GM21447 (cell line): Measurements from ENCODE around the gene EEF1AKMT4.

ENCODE experiments used
- ATAC-seq: cut with Tn5 transposase; IDR thresholded peaks from one replicate; pipeline ENCODE4 v1.9.1; 2021; ENCODE audit not compliant: unreplicated experiment

The EEF1AKMT4 gene

GRCh38 chr3:184249412-184250166, at the start of gene EEF1AKMT4:
Gene EEF1AKMT4, plus strand, starts transcription at chr3:184249672. Its CDS starts 23 bp downstream, at chr3:184249695.
- peak; percentile 81 for ATAC-seq

DNA sequence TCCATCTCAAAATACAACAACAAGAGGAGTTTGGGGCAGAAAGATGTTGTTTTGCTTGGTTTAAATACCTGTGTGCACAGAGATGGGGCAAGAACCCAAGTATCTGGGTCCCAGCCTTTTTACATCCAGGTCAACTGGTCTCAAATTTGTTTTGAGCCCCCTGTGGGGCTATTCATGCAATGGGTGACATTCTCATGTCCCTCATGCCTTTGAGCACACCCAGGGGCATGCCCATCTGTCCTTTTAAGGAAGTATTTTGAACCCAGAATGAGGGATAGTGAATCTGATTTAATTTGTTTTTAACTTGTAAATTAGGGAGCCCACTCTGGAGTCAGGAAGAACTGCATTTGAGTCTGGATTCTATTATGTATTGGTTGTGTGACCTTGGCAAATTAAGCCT, 48.6 kb upstream of the EEF1AKMT4 start:
- ATAC-seq, result no peak

DNA sequence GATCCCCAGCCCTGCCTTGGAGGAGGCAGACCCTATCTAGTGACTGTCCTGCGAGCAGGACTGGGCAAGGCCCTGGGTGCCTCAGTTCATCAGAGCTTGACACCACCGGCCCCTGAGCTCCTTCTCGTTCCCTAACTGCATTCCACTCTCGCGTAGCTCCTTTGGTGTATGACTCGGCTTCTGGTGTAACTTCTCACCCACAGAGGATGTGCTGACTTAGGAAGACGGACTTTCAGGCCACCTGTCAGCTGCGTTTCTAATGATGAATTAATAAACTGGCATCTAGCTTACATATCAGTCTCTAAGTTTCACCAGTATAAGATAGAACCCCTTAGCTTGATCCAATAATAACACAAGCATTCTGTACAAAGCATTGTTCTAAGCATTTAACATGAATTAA, 45.9 kb upstream of the EEF1AKMT4 start:
- no peak for ATAC-seq

GRCh38 chr3:184209146-184209923, 40.1 kb upstream of the EEF1AKMT4 start:
- no peak for ATAC-seq

DNA sequence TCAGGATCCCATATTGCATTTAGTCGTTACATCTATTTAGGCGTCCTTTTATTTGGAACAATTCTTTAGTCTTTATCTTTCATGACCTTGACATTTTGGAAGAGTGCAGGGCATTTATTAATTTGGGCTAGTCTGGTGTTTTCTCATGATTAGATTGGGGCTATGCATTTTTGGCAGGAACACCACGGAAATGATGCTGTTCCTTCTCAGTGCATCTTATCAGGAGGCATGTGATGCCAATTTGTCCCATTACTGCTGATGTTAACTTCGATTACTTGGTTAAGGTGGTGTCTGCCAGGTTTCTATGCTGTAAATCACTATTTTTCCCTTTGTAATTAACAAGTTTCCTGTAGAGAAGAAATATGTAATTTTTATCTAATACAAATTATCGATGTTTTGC, 38.2 kb upstream of the EEF1AKMT4 start:
- no peak for ATAC-seq

DNA sequence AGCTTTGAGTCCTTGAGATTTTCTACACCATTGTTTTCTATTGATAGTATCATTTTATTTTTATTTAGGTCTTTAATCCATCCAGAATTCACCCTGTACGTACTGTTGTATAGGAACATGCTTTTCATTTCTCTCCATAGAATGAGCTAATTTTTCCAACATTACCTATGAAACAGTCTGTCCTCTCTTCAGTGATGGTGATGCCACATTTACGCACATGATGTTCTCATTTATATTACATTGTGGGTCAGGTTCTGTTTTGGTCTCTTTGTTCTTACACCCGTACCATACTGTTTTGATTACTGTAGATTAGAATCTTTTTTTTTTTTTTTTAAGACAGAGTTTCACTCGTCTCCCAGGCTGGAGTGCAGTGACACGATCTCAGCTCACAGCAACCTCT, 37.8 kb upstream of the EEF1AKMT4 start:
- ATAC-seq, result no peak

- no peak for ATAC-seq
Measured at GRCh38 chr3:184218814-184219213, 30.7 kb upstream of the EEF1AKMT4 start.

GRCh38 chr3:184222521-184222920, 27.0 kb upstream of the EEF1AKMT4 start:
- no peak for ATAC-seq

DNA sequence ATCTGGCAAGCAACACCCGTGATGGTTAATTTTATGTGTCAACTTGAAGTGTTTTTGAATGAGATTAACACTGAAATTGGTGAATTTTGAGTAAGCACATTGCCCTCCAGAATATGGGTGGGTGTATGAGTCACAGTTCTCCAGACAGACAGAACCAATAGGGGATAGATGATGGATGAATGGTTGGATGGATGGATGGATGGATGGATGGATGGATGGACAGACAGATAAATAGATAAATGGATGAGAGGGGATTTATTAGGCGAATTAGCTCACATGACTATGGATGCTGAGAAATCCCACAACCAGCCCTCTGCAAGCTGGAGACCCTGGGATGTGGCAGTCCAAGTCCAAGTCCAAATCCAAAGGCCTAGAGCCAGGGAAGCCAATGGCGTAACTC, 25.5 kb upstream of the EEF1AKMT4 start:
- ATAC-seq, result no peak

DNA sequence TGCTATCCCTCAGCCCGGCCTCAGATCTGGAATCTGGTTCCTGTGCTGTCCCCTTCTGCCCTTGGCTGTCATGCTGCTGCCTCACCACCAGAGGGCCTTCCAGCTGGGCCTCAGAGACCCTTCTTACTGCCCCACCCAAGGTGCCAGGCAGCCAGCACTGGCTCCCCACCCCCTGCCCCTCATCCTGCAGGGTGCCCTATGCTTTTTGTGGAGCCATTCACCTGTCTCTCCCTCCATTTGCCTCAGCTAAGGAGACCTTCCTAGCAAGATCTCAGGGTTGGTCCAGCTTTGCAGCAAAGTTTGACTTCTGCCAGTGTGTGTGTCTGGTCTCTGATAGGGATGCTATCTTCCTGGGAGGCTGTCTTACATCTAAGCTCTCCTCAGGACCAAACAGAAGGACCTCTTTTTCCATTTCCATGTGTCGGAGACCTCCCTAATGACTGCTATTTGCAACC, 22.0 kb upstream of the EEF1AKMT4 start:
- ATAC-seq, result no peak

GRCh38 chr3:184228376-184229137, 20.9 kb upstream of the EEF1AKMT4 start:
- ATAC-seq, result no peak

DNA sequence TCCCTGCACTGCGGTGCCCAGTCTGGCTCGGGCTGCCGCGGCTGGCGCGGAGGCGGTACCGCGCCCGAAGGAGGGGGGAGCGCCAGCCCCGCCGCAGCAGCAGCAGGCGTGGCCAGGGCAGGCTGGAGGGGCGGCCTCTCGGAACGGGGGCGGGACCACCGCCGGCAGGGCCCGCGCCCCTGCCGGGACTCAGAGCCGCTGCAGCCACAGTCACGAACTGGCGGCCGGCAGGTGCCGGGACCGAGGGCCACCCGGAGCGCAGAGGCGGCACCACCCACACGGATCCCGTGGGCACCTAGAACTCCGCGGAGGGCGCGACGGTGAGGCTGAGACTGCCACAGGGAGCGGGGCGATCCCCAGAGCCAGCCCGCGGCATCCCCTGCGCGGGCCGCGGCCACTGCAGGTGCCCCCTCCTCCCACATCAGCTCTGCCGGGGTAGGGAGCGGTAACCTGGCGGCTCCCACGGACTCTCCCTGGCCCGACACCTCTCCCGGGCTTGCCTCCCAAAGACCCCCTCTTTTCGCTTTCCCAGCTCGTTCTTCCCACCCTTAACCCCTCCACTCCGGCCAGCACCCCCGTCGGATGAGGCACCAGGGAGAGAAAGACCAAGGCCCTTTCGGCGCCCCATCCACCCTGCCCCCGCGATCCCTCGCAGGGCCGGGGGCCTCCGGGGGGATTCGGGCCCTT, 19.9 kb upstream of the EEF1AKMT4 start, which contains the start of gene VWA5B2:
TSS of gene VWA5B2 (plus strand) at position 192 of the 687 bp plus-strand sequence. CDS start 944 bp downstream, outside the sequence.
- ATAC-seq, result peak; percentile 55

- ATAC-seq, result no peak
Measured at GRCh38 chr3:184230081-184230602, 19.3 kb upstream of the EEF1AKMT4 start.

GRCh38 chr3:184230603-184231528, 18.6 kb upstream of the EEF1AKMT4 start:
- ATAC-seq, result no peak

- ATAC-seq, result no peak
Measured at GRCh38 chr3:184231671-184232070, 17.8 kb upstream of the EEF1AKMT4 start.

GRCh38 chr3:184233127-184233843, 16.2 kb upstream of the EEF1AKMT4 start:
- no peak for ATAC-seq

DNA sequence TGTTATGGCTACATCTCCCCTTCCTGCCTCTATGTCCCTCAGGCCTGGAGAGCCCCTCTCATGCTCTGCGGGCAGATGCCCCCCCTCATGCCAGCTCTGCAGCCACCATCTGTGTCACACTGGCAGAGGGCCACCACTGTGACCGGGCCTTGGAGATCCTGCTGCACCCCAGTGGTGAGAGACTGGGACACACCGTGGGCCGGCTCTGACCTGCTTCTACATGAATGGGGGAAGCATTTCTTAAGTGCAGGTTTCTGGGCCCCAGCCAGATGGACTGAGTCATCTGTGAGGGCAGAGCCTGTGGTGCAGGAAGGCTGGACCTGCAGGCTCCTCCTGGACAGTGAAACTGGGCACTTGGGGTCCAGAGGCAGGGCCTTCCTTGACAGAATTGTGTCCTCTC, 15.2 kb upstream of the EEF1AKMT4 start:
- no peak for ATAC-seq

DNA sequence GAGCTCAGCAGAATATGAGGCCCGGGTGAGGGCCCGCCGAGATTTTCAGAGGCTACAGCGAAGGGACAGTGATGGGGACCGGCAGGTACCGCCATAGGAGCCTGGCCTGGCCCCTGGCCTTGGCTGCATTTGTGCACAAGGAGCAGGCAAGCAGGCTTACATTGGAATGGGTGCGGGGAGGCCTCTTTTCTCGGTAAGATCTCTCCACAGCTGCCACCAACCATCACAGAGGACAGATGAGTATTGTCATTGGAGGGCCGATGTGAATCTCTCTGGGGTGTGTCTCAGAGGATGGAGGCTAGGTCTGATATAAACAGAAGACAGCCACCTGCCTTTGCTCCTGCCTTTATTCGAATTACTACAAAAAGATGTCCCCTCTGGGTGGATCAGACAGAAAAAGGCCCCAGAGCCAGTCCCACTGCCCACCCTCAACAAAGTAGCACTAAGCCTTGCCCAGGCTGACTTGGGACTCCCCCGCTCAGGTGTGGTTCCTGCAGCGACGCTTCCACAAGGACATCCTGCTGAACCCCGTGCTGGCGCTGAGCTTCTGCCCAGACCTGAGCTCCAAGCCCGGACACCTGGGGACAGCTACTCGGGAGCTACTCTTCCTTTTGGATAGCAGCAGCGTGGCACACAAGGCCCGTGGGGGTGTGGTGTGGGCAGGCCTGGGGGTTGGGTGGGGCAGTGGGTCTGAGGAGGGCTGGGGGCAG, 14.6 kb upstream of the EEF1AKMT4 start:
- ATAC-seq, result no peak
